Mammary epithelial cell (primary cell): Measurements from ENCODE around the gene GJC3.
"Not testable (repeated sequence)": the region's sequence is repeated elsewhere in the genome, so short reads cannot be mapped to it uniquely, and the experiment has no call there.

Source experiments
- EZH2 ChIP-seq: IDR thresholded peaks from 2 replicates; pipeline ENCODE4 v1.6.1; 2012; ENCODE audit warnings: low read length, inconsistent platforms, borderline replicate concordance
- TF ChIP-seq, protein P1 (sequence below), 2 donors: IDR thresholded peaks in 1 of 2; conservative IDR thresholded peaks in 1 of 2; 2 replicates each; pipeline ENCODE4 v1.5.1; 2011 to 2012; ENCODE audit warnings: inconsistent platforms in 2 of 2, low read length in 2 of 2, mild to moderate bottlenecking in 2 of 2, control low read depth in 1 of 2, low read depth in 1 of 2; ENCODE audit not compliant: insufficient read depth in 1 of 2; ENCODE audit errors: extremely low read depth in 1 of 2

DNA sequence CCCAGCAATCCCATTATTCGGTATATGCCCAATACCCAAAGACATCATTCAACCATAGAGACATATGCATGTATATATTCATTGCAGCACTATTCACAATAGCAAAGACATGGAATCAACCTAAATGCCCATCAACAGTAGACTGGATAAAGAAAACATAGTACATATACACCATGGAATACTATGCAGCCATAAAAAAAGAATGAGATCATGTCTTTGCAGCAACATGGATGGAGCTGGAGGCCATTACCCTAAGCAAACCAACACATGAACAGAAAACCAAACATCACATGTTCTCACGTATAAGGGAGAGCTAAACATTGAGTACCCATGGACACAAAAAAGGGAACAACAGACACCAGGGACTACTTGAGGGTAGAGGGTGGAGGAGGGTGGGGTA lies 39.1 kb downstream of the GJC3 start:
- not testable (repeated sequence) for TF ChIP-seq EZH2
- TF ChIP-seq, protein P1, sequence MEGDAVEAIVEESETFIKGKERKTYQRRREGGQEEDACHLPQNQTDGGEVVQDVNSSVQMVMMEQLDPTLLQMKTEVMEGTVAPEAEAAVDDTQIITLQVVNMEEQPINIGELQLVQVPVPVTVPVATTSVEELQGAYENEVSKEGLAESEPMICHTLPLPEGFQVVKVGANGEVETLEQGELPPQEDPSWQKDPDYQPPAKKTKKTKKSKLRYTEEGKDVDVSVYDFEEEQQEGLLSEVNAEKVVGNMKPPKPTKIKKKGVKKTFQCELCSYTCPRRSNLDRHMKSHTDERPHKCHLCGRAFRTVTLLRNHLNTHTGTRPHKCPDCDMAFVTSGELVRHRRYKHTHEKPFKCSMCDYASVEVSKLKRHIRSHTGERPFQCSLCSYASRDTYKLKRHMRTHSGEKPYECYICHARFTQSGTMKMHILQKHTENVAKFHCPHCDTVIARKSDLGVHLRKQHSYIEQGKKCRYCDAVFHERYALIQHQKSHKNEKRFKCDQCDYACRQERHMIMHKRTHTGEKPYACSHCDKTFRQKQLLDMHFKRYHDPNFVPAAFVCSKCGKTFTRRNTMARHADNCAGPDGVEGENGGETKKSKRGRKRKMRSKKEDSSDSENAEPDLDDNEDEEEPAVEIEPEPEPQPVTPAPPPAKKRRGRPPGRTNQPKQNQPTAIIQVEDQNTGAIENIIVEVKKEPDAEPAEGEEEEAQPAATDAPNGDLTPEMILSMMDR (conservative IDR thresholded peaks at IDR 0.05 in 1 of 2, IDR thresholded peaks at IDR 0.05 in 1 of 2; ENCODE audit: extremely low read depth in 1 of 2, insufficient read depth in 1 of 2, low read depth in 1 of 2, low read length in 2 of 2): not testable (repeated sequence)
